Psoas muscle (tissue), 8 donors: Measurements from ENCODE around the gene ARHGEF10L. TPM values are rescaled to one million over a fixed set of nuclear protein-coding genes. Genes with fewer than 3 reads are reported as not detected.

Experiments used
- ATAC-seq, 4 donors: fragments of 200-7000 bp; cut with Tn5 transposase; one replicate each; pipeline ENCODE4 v1.9.1; 2020; ENCODE audit warnings: moderate library complexity in 3 of 4, mild to moderate bottlenecking in 2 of 4
- DNase-seq, 2 donors: peaks; one replicate each; pipeline ENCODE4 v3.0.0-alpha.2; 2020
- H3K27ac ChIP-seq: fragments of 200-600 bp; one replicate; pipeline ENCODE4 v1.8.0; 2022
- H3K27me3 ChIP-seq, 3 donors: fragments of 200-600 bp in 1 of 3; one replicate each; pipeline versions ENCODE4 v1.6.1 to v1.8.0; 2013 to 2022; ENCODE audit warnings: low read length in 2 of 3, mild to moderate bottlenecking in 2 of 3, moderate library complexity in 1 of 3; ENCODE audit not compliant: insufficient read depth in 3 of 3
- H3K36me3 ChIP-seq, 2 donors: fragments of 200-600 bp in 1 of 2; one replicate each; pipeline versions ENCODE4 v1.6.1 to v1.8.0; 2013 to 2022; ENCODE audit warnings: low read depth in 1 of 2, mild to moderate bottlenecking in 1 of 2, moderate library complexity in 1 of 2; ENCODE audit not compliant: insufficient read depth in 1 of 2
- H3K4me1 ChIP-seq: fragments of 200-600 bp; one replicate; pipeline ENCODE4 v1.8.0; 2022
- H3K4me3 ChIP-seq: fragments of 200-600 bp; one replicate; pipeline ENCODE4 v1.8.0; 2022; ENCODE audit warnings: mild to moderate bottlenecking
- H3K9me3 ChIP-seq: fragments of 200-600 bp; one replicate; pipeline ENCODE4 v1.8.0; 2022
- CTCF ChIP-seq: fragments of 200-600 bp; IDR thresholded peaks from one replicate; pipeline ENCODE4 v1.8.0; 2022; ENCODE audit warnings: antibody characterized with exemption
- WGBS, 3 donors: extraction: QIAGEN DNeasy Blood & Tissue Kit; methylation state at CpG; one replicate each; pipeline versions ENCODE4 v1.1.6 to v1.1.7; 2013; 5-methylcytosine and 5-hydroxymethylcytosine counted together
- intact Hi-C, 2 donors: fragments of 100-400 bp; cut with DNase I; formaldehyde crosslinking; loops; one replicate each; pipeline versions ENCODE4 v1.11.0 to v1.14.2; 2022
- polyA plus RNA-seq, 3 donors: library from polyadenylated mRNA; stranded (reverse); fragments of 200-250 nt; gene quantifications; one replicate each; pipeline ENCODE4 v1.2.3, GENCODE V29; 2013
- total RNA-seq, 4 donors: library from RNA; stranded (reverse); fragmentation: NEBNext Ultra II Directional in 2 of 4; extraction: Animal tissue kit (Norgen Biotek cat#: 25700) in 2 of 4; gene quantifications; one replicate each; pipeline versions ENCODE4 v1.2.1 to v1.2.4, GENCODE V29; 2021 to 2023
- donor health status: healthy with polysubstance abuse.
- donor health status: DM: no; HTN: no; CAD: no; lungs with moderate emphysema.
- donor health status: Bipolar disorder and iron deficiency.
- donor health status: healthy.
- donor health status: DM: yes; HTN: yes; CAD: no.
- donor health status: DM: no; HTN: no; CAD: no.
- donor health status: DM: no; HTN: no; CAD: no.
- donor health status: DM: yes; HTN: yes; CAD: no.

The ARHGEF10L gene
- total and polyA plus RNA-seq, 7 donors, result 18.8 to 108 (median 37.1) TPM

GRCh38 chr1:17706445-17706844 is 166.9 kb downstream of the ARHGEF10L start:
- no peak for ATAC-seq
- no peak for TF ChIP-seq CTCF

GRCh38 chr1:17709981-17710380 is 170.5 kb downstream of the ARHGEF10L start:
- WGBS, 3 donors, result 88 to 91% (median 89%) methylated on average over 3 of the region's 3 CpGs
- Histone ChIP-seq H3K9me3 (peaks cover 2% of the 10 kb centered on the region), H3K4me3 (no peak overlapping the region), H3K27ac (no peak overlapping the region), H3K4me1 (no peaks in the 10 kb centered on the region), H3K27me3 (no peaks in the 10 kb centered on the region), H3K36me3 (no peaks in the 10 kb centered on the region)
- DNase-seq (no peak), ATAC-seq (no peak)
- TF ChIP-seq CTCF, result no peak
- intact Hi-C loops, result no loop called here

More at GRCh38 chr1:17706445-17706844, 166.9 kb downstream of the ARHGEF10L start:
- peaks cover 2% of the 10 kb centered on the region for H3K9me3 ChIP-seq
- no peaks in the 10 kb centered on the region for H3K4me1 ChIP-seq
- 60 to 63% (median 62%) methylated on average over 10 of the region's 10 CpGs for WGBS, 3 donors
- H3K27me3 ChIP-seq, result no peaks in the 10 kb centered on the region
- intact Hi-C loops, result no loop called here
- H3K4me3 ChIP-seq, result no peak overlapping the region
- H3K27ac ChIP-seq, result no peak overlapping the region
- DNase-seq, result no peak
- H3K36me3 ChIP-seq, result no peaks in the 10 kb centered on the region

- intact Hi-C loops, result no loop called here
Observed at GRCh38 chr1:17710889-17711576, 171.5 kb downstream of the ARHGEF10L start.

GRCh38 chr1:17711577-17711910 is 172.0 kb downstream of the ARHGEF10L start:
- peaks cover 2% of the 10 kb centered on the region for H3K9me3 ChIP-seq
- H3K27ac ChIP-seq, result no peak overlapping the region
- DNase-seq (no peak), ATAC-seq (no peak)
- H3K4me3 ChIP-seq, result no peak overlapping the region
- TF ChIP-seq CTCF, result no peak
- no peaks in the 10 kb centered on the region for H3K4me1 ChIP-seq
- H3K27me3 ChIP-seq, result no peaks in the 10 kb centered on the region
- intact Hi-C loops, result no loop called here
- no peaks in the 10 kb centered on the region for H3K36me3 ChIP-seq

More at GRCh38 chr1:17710889-17711576, 171.5 kb downstream of the ARHGEF10L start:
- TF ChIP-seq CTCF, result no peak
- peaks cover 2% of the 10 kb centered on the region for H3K9me3 ChIP-seq
- H3K27me3 ChIP-seq, result no peaks in the 10 kb centered on the region
- DNase-seq (no peak), ATAC-seq (no peak)
- 78 to 86% (median 81%) methylated on average over 4 of the region's 4 CpGs for WGBS, 3 donors
- no peaks in the 10 kb centered on the region for H3K4me1 ChIP-seq
- no peak overlapping the region for H3K4me3 ChIP-seq
- H3K27ac ChIP-seq, result no peak overlapping the region
- no peaks in the 10 kb centered on the region for H3K36me3 ChIP-seq

GRCh38 chr1:17711941-17712340 is 172.4 kb downstream of the ARHGEF10L start:
- WGBS, 3 donors, result 78 to 85% (median 84%) methylated on average over 5 of the region's 5 CpGs
- Histone ChIP-seq H3K27me3 (no peaks in the 10 kb centered on the region), H3K36me3 (no peaks in the 10 kb centered on the region), H3K4me3 (no peak overlapping the region), H3K27ac (no peak overlapping the region), H3K4me1 (no peaks in the 10 kb centered on the region), H3K9me3 (peaks cover 2% of the 10 kb centered on the region)
- no peak for TF ChIP-seq CTCF
- intact Hi-C loops, result no loop called here
- DNase-seq (no peak), ATAC-seq (no peak)
